A549 (cell line): Measurements from ENCODE around the gene RMI1. TPM values are rescaled to one million over a fixed set of nuclear protein-coding genes. Genes with fewer than 3 reads are reported as not detected.

Experiments
- ATAC-seq, 2 experiments: fragments of 200-7000 bp in 1 of 2; fragments of >200 bp in 1 of 2; cut with Nextera tagmentation in 1 of 2; cut with Tn5 transposase in 1 of 2; 3 replicates each; pipeline versions ENCODE4 v1.8.0 to v1.9.1; 2018 to 2020; ENCODE audit warnings: mild to moderate bottlenecking in 1 of 2, moderate library complexity in 1 of 2
- CTCF ChIA-PET: fragments of 300-600 bp; sonication (Branson Sonifier 250); formaldehyde crosslinking; extraction: SDS; loops from one replicate; lab custom pipeline; 2021; ENCODE audit warnings: antibody characterized with exemption, inconsistent platforms; lab: Yijun Ruan, JAX
- POLR2A ChIA-PET: fragments of 350-600 bp; formaldehyde crosslinking; extraction: SDS; loops from one replicate; lab custom pipeline; 2021; ENCODE audit warnings: antibody characterized with exemption, inconsistent platforms; lab: Yijun Ruan, JAX
- DNase-seq, 2 experiments: peaks; one replicate each; pipeline versions ENCODE4 v3.0.0 to v3.0.0-alpha.2; 2011 to 2016; ENCODE audit warnings: low read depth in 1 of 2, low spot score in 1 of 2
- FAIRE-seq: peaks from 2 replicates; lab custom pipeline; 2011; peaks lifted over from hg19 to GRCh38; lab: Jason Lieb, UNC
- H3K27ac ChIP-seq, 2 experiments: fragments of >200 bp; sonication (Bioruptor Twin); formaldehyde crosslinking; 3 replicates each; pipeline ENCODE4 v1.5.1; 2016 to 2017
- H3K4me1 ChIP-seq: fragments of >200 bp; sonication (Bioruptor Twin); formaldehyde crosslinking; 3 replicates; pipeline ENCODE4 v1.6.1; 2016
- H3K4me2 ChIP-seq: fragments of >200 bp; sonication (Bioruptor Twin); formaldehyde crosslinking; 3 replicates; pipeline ENCODE4 v1.6.1; 2016
- H3K4me3 ChIP-seq: fragments of >200 bp; sonication (Bioruptor Twin); formaldehyde crosslinking; 3 replicates; pipeline ENCODE4 v1.5.1; 2016
- H3K9me3 ChIP-seq: fragments of >200 bp; sonication (Bioruptor Twin); formaldehyde crosslinking; 3 replicates; pipeline ENCODE4 v1.6.1; 2016
- ATOH8 ChIP-seq: fragments of 250-450 bp; sonication (Bioruptor Pico); IDR thresholded peaks from 2 replicates; pipeline ENCODE4 v1.5.0; 2020; ENCODE audit warnings: low read depth, mild to moderate bottlenecking, moderate library complexity
- BCL3 ChIP-seq: fragments of >200 bp; sonication (Bioruptor Twin); formaldehyde crosslinking; IDR thresholded peaks from 3 replicates; pipeline ENCODE4 v1.6.1; 2016
- CHD2 ChIP-seq: fragments of 150-350 bp; IDR thresholded peaks from 2 replicates; pipeline ENCODE4 v1.6.1; 2014; ENCODE audit warnings: low read length; ENCODE audit not compliant: partially characterized antibody
- E2F6 ChIP-seq: IDR thresholded peaks from 2 replicates; pipeline ENCODE4 v1.6.1; 2012; ENCODE audit warnings: low read depth, borderline replicate concordance
- EHMT2 ChIP-seq: fragments of 200-600 bp; sonication (generic); IDR thresholded peaks from 2 replicates; pipeline ENCODE4 v1.6.1; 2016; ENCODE audit warnings: antibody characterized with exemption, low read depth, mild to moderate bottlenecking, moderate library complexity
- ELK1 ChIP-seq: fragments of 150-350 bp; IDR thresholded peaks from 2 replicates; pipeline ENCODE4 v1.6.1; 2014; ENCODE audit warnings: low read depth, mild to moderate bottlenecking, low read length
- FOXS1 ChIP-seq: fragments of 250-450 bp; sonication (Bioruptor Pico); IDR thresholded peaks from 2 replicates; pipeline ENCODE4 v1.5.0; 2020; ENCODE audit warnings: mild to moderate bottlenecking, moderate library complexity
- GATA3 ChIP-seq: IDR thresholded peaks from 2 replicates; pipeline ENCODE4 v1.6.1; 2012; ENCODE audit warnings: borderline replicate concordance
- HDAC2 ChIP-seq: fragments of 200-600 bp; sonication (generic); IDR thresholded peaks from 2 replicates; pipeline ENCODE4 v1.6.1; 2016
- HMGXB4 ChIP-seq: fragments of 250-450 bp; sonication (Bioruptor Pico); IDR thresholded peaks from 2 replicates; pipeline ENCODE4 v1.5.0; 2021; ENCODE audit warnings: mild to moderate bottlenecking, moderate library complexity, borderline replicate concordance
- JUN ChIP-seq, 2 experiments: fragments of >200 bp; sonication (Bioruptor Twin); formaldehyde crosslinking; IDR thresholded peaks; 2 replicates in 1 of 2; 3 replicates in 1 of 2; pipeline ENCODE4 v1.6.1; 2016 to 2017
- JUNB ChIP-seq: fragments of >200 bp; sonication (Bioruptor Twin); formaldehyde crosslinking; IDR thresholded peaks from 2 replicates; pipeline ENCODE4 v1.6.1; 2016
- KDM1A ChIP-seq: fragments of 200-600 bp; sonication (generic); IDR thresholded peaks from 2 replicates; pipeline ENCODE4 v1.6.1; 2016; ENCODE audit warnings: low read depth, mild to moderate bottlenecking
- MAFK ChIP-seq: fragments of 450-650 bp; IDR thresholded peaks from 2 replicates; pipeline ENCODE4 v1.6.1; 2014; ENCODE audit not compliant: partially characterized antibody
- MAX ChIP-seq: IDR thresholded peaks from 2 replicates; pipeline ENCODE4 v1.6.1; 2012
- MAZ ChIP-seq: fragments of 150-350 bp; IDR thresholded peaks from 2 replicates; pipeline ENCODE4 v1.6.1; 2014; ENCODE audit warnings: antibody characterized with exemption, low read depth, low read length, borderline replicate concordance
- MYC ChIP-seq: IDR thresholded peaks from 2 replicates; pipeline ENCODE4 v1.6.1; 2012; ENCODE audit warnings: mild to moderate bottlenecking, inconsistent platforms, low read length, improper control_type of control experiment, borderline replicate concordance
- PHF8 ChIP-seq: fragments of 200-600 bp; sonication (generic); IDR thresholded peaks from 2 replicates; pipeline ENCODE4 v1.6.1; 2016; ENCODE audit warnings: low read depth, mild to moderate bottlenecking, antibody characterized with exemption, moderate library complexity, borderline replicate concordance
- POLR2A ChIP-seq: IDR thresholded peaks from 2 replicates; pipeline ENCODE4 v1.6.1; 2012; ENCODE audit warnings: mild to moderate bottlenecking, low read length
- REST ChIP-seq: fragments of 200-600 bp; sonication (generic); IDR thresholded peaks from 2 replicates; pipeline ENCODE4 v1.6.1; 2016; ENCODE audit warnings: antibody characterized with exemption, mild to moderate bottlenecking, moderate library complexity
- TP53 ChIP-seq: fragments of 250-450 bp; sonication (Bioruptor Pico); IDR thresholded peaks from 2 replicates; pipeline ENCODE4 v1.5.0; 2021; ENCODE audit warnings: mild to moderate bottlenecking, moderate library complexity
- WGBS: methylation state at CpG from one replicate; pipeline ENCODE4 v1.1.6; 2017; ENCODE audit errors: missing lambda C conversion rate; 5-methylcytosine and 5-hydroxymethylcytosine counted together
- polyA minus RNA-seq: library from RNA; depleted of rRNA, polyadenylated mRNA; stranded (reverse); fragments of >200 nt; gene quantifications from 2 replicates; pipeline ENCODE4 v1.2.3, GENCODE V29; 2011; rRNA and poly(A)+ RNA removed
- polyA plus RNA-seq, 4 experiments: library from polyadenylated mRNA; depleted of rRNA in 3 of 4; stranded (reverse); fragments of >200 nt; fragmentation: RNase III in 1 of 4; extraction: RNeasy Plus Mini Kit Qiagen cat#74134 plus additional on column Dnase treatment in 1 of 4; gene quantifications; 2 replicates in 3 of 4; 3 replicates in 1 of 4; pipeline ENCODE4 v1.2.3, GENCODE V29; 2011 to 2017

Gene RMI1
- 7.4 and 14.0 TPM in 2 replicates for polyA plus RNA-seq (2011; rRNA removed)
- polyA plus RNA-seq (2012; cell fraction: cytosol; rRNA removed), result 2.0 TPM in 2 replicates
- 0.72 and 2.1 TPM in 2 replicates for polyA plus RNA-seq (2012; cell fraction: nucleus; rRNA removed)
- 15.2 to 17.1 TPM (median 17.0 TPM) in 3 replicates for polyA plus RNA-seq (2017; fragmentation: RNase III; extraction: RNeasy Plus Mini Kit Qiagen cat#74134 plus additional on column Dnase treatment)
- 4.7 and 5.9 TPM in 2 replicates for polyA minus RNA-seq

GRCh38 chr9:83980395-83981125 lies at the start of gene RMI1:
RMI1 (plus strand) TSS chr9:83980805; CDS start chr9:84000987, 20,182 bp downstream.
- ATAC-seq (peak; percentile 82 to 85), FAIRE-seq (no peak), DNase-seq (peak; percentile 91 to 99)
- Histone ChIP-seq H3K4me1 (peaks cover 37% of the 10 kb centered on the region), H3K27ac (peak within 1 kb of the TSS; percentile 100), H3K9me3 (no peaks in the 10 kb centered on the region), H3K4me2 (peak within 1 kb of the TSS; percentile 87), H3K4me3 (peak within 1 kb of the TSS; percentile 94)
- POLR2A ChIA-PET, result interaction anchor here (1.1 to 2.8 kb wide), 11 partner anchors 10 to 281 kb away, joined by 3 to 29 read pairs (median 6); partner anchors contain the start of gene KIF27
- CTCF ChIA-PET, result interaction anchor here (0.9 to 1.8 kb wide), 6 partner anchors 12 to 280 kb away, joined by 3 to 8 read pairs (median 4); no protein-coding TSS in a partner anchor
- WGBS, result 2% methylated on average over 31 of the region's 69 CpGs
- TF ChIP-seq JUNB, result no peak
- TF ChIP-seq ELK1, result no peak
- TF ChIP-seq MYC, result 0 out of 2 replicates have a peak, but pooled peaks have one; percentile 19
- TF ChIP-seq GATA3, result peak; percentile 63
- peak; percentile 87 for TF ChIP-seq MAX
- TF ChIP-seq REST, result peak; percentile 69
- peak; percentile 67 for TF ChIP-seq POLR2A
- TF ChIP-seq KDM1A, result no peak
- TF ChIP-seq HMGXB4 (CRISPR knock-in tag), result peak; percentile 39; the same call in 1 of the 2 replicates
- TF ChIP-seq FOXS1 (CRISPR knock-in tag), result no peak
- peak; percentile 93 for TF ChIP-seq CHD2
- peak; percentile 30; the same call in 1 of the 2 replicates for TF ChIP-seq MAZ
- TF ChIP-seq PHF8, result peak; percentile 31; the same call in 1 of the 2 replicates
- TF ChIP-seq ATOH8, result no peak
- TF ChIP-seq E2F6, result peak; percentile 83; the same call in 1 of the 2 replicates
- peak; percentile 80; the same call in 1 of the 2 replicates for TF ChIP-seq TP53
- no peak for TF ChIP-seq MAFK
- no peak for TF ChIP-seq HDAC2
- peak; percentile 70; the same call in 2 of the 3 replicates for TF ChIP-seq BCL3
- TF ChIP-seq EHMT2, result no peak
- peak; percentile 51 to 88; a peak in 3 of 5 replicates for TF ChIP-seq JUN (IDR thresholded peaks at IDR 0.05)
